Stomach (tissue), 9 donors: ENCODE results near the gene WHRN. TPM values are rescaled to one million over a fixed set of nuclear protein-coding genes. Genes with fewer than 3 reads are reported as not detected.

Source experiments
- DNase-seq, 2 donors: peaks; one replicate each; pipeline versions ENCODE4 v3.0.0 to v3.0.0-alpha.2; 2013 to 2019
- H3K27ac ChIP-seq, 5 donors: fragments of 200-600 bp in 4 of 5; sonication (generic) in 4 of 5; one replicate each; pipeline ENCODE4 v1.5.1; 2013 to 2019; ENCODE audit warnings: mild to moderate bottlenecking in 1 of 5, moderate library complexity in 1 of 5
- H3K27me3 ChIP-seq, 3 donors: fragments of 200-600 bp; sonication (generic); one replicate each; pipeline ENCODE4 v1.5.1; 2017 to 2019; ENCODE audit warnings: mixed run types in 1 of 3
- H3K36me3 ChIP-seq, 4 donors: fragments of 200-600 bp; sonication (generic); 1 replicate in 3 of 4; 2 replicates in 1 of 4; pipeline ENCODE4 v1.5.1; 2016 to 2019
- H3K4me1 ChIP-seq, 4 donors: fragments of 200-600 bp; sonication (generic); one replicate each; pipeline ENCODE4 v1.5.1; 2016 to 2019
- H3K4me3 ChIP-seq, 4 donors: fragments of 200-600 bp; sonication (generic) in 3 of 4; one replicate each; pipeline ENCODE4 v1.5.1; 2016 to 2019; ENCODE audit warnings: mild to moderate bottlenecking in 1 of 4
- H3K9me3 ChIP-seq, 4 donors: fragments of 200-600 bp; sonication (generic); one replicate each; pipeline ENCODE4 v1.5.1; 2016 to 2019
- EP300 ChIP-seq: sonication (generic); formaldehyde crosslinking; IDR thresholded peaks from one replicate; pipeline ENCODE4 v1.6.1; 2017; ENCODE audit warnings: antibody characterized with exemption
- POLR2A ChIP-seq, 4 donors: fragments of 450-650 bp; IDR thresholded peaks; one replicate each; pipeline ENCODE4 v1.6.1; 2016; ENCODE audit warnings: antibody characterized with exemption in 4 of 4, control low read depth in 2 of 4, mild to moderate bottlenecking in 1 of 4, moderate library complexity in 1 of 4
- POLR2AphosphoS5 ChIP-seq, 3 donors: sonication (generic); formaldehyde crosslinking; IDR thresholded peaks; one replicate each; pipeline ENCODE4 v1.6.1; 2016; ENCODE audit warnings: antibody characterized with exemption in 3 of 3
- WGBS, 5 donors: extraction: QIAGEN DNeasy Blood & Tissue Kit in 3 of 5; methylation state at CpG; one replicate each; pipeline versions ENCODE4 v1.1.5 to v1.1.7; 2013 to 2018; 5-methylcytosine and 5-hydroxymethylcytosine counted together
- intact Hi-C: fragments of 100-400 bp; cut with DNase I; formaldehyde crosslinking; loops from one replicate; pipeline ENCODE4 v1.15.1; 2023; ENCODE audit warnings: low total_unique reads
- polyA plus RNA-seq, 3 donors: library from polyadenylated mRNA; stranded (reverse); fragments of 200-250 nt; gene quantifications; one replicate each; pipeline ENCODE4 v1.2.3, GENCODE V29; 2013
- total RNA-seq, 5 donors: library from RNA; depleted of rRNA; stranded (reverse); fragments of >200 nt; gene quantifications; one replicate each; pipeline versions ENCODE4 v1.1.0 to v1.2.3, GENCODE V29; 2014 to 2016
- TF ChIP-seq, protein P1 (sequence below), 7 experiments: fragments of 450-650 bp in 4 of 7; fragments of 200-600 bp in 3 of 7; sonication (generic) in 3 of 7; IDR thresholded peaks; one replicate each; pipeline ENCODE4 v1.5.1; 2016 to 2019; ENCODE audit warnings: antibody characterized with exemption in 7 of 7, control low read depth in 2 of 7, mild to moderate bottlenecking in 1 of 7
- donor health status: healthy with polysubstance abuse.
- donor health status: Bipolar disorder and iron deficiency.
- donor health status: healthy.

The WHRN gene
- total and polyA plus RNA-seq, 8 donors, result 2.3 to 70.1 (median 4.8) TPM

DNA sequence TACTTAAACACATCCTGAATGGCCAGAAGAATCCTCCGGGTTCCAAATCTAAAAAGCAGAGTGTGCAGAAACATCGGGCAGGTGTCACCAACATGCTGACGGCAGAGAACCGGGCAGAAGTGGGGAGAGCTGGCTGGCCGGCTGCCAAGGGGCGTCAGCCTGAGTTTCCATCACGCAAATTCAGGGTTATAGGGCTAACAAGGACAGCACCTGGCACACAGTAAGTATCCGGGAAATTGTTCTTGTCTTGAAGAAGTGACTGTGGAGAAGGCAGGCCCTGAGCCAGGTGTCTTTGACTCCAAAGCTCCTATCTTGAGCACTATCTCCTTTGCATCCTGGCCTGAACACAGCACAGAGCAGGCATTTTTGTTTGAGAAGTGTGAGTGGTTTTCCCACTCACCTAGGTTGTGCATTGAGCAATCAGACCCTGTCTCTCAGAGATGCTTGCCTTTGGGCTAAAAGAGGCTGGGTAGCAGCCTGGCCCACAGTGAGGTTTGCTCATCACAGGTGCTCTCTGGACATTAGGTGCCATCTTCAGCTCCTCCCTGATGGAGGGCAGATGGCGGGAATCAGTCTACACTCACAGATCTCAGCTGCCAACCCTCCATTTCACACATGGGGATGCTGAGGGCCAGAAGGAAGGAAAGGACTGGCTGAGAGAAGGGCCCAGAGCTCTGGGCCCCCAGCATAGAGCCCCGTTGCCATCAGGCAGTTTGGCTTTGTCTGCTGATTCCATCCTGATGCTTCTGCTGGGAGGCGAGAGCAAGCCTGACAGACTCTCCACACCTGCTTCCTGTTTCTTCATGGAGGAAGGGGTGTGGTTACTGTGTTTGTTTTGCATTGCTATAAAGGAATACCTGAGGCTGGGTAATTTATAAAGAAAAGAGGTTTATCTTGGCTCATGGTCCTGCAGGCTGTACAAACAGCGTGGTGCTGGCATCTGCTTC is 52.8 kb downstream of the WHRN start:
- no peak for TF ChIP-seq EP300
- no peak for TF ChIP-seq POLR2A (IDR thresholded peaks at IDR 0.05)
- no peak for TF ChIP-seq POLR2AphosphoS5 (IDR thresholded peaks at IDR 0.05)
- TF ChIP-seq, protein P1, sequence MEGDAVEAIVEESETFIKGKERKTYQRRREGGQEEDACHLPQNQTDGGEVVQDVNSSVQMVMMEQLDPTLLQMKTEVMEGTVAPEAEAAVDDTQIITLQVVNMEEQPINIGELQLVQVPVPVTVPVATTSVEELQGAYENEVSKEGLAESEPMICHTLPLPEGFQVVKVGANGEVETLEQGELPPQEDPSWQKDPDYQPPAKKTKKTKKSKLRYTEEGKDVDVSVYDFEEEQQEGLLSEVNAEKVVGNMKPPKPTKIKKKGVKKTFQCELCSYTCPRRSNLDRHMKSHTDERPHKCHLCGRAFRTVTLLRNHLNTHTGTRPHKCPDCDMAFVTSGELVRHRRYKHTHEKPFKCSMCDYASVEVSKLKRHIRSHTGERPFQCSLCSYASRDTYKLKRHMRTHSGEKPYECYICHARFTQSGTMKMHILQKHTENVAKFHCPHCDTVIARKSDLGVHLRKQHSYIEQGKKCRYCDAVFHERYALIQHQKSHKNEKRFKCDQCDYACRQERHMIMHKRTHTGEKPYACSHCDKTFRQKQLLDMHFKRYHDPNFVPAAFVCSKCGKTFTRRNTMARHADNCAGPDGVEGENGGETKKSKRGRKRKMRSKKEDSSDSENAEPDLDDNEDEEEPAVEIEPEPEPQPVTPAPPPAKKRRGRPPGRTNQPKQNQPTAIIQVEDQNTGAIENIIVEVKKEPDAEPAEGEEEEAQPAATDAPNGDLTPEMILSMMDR (IDR thresholded peaks at IDR 0.05), result no peak
- DNase-seq, result peak; percentile 22 to 55
- no peaks in the 10 kb centered on the region for H3K27me3 ChIP-seq
- no peaks in the 10 kb centered on the region for H3K36me3 ChIP-seq
- 40 to 56% (median 48%) methylated on average over 12 of the region's 12 CpGs for WGBS, 5 donors
- H3K4me1 ChIP-seq, result no peaks in the 10 kb centered on the region
- H3K27ac ChIP-seq, result no peak overlapping the region
- intact Hi-C loops, result no loop called here
- H3K9me3 ChIP-seq, result no peaks in the 10 kb centered on the region
- no peak overlapping the region for H3K4me3 ChIP-seq

DNA sequence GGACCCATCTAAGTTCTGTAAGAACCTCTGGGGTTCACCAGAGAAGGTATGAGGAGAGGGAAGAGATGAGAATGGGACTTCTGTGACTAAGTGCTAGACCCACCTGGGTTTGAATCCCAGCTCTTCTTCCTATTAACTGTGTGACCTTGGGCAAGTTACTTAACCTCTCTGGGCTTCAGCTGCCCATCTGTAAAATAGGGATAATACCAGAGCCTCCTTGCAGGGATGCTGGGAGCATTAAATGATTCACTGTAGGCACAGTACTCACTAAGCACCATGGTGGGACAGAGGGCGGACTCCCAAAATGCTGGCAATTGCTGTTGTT is 53.6 kb downstream of the WHRN start:
- no peaks in the 10 kb centered on the region for H3K9me3 ChIP-seq
- no peaks in the 10 kb centered on the region for H3K27me3 ChIP-seq
- TF ChIP-seq POLR2A (IDR thresholded peaks at IDR 0.05) (no peak), EP300 (no peak), POLR2AphosphoS5 (IDR thresholded peaks at IDR 0.05) (no peak)
- TF ChIP-seq, protein P1 (IDR thresholded peaks at IDR 0.05), result no peak
- WGBS, 5 donors, result 92 to 100% (median 100%) methylated on average over 1 of the region's 1 CpG
- intact Hi-C loops, result no loop called here
- H3K4me3 ChIP-seq, result no peak overlapping the region
- no peaks in the 10 kb centered on the region for H3K4me1 ChIP-seq
- H3K36me3 ChIP-seq, result no peaks in the 10 kb centered on the region
- H3K27ac ChIP-seq, result no peak overlapping the region
- DNase-seq, result no peak

DNA sequence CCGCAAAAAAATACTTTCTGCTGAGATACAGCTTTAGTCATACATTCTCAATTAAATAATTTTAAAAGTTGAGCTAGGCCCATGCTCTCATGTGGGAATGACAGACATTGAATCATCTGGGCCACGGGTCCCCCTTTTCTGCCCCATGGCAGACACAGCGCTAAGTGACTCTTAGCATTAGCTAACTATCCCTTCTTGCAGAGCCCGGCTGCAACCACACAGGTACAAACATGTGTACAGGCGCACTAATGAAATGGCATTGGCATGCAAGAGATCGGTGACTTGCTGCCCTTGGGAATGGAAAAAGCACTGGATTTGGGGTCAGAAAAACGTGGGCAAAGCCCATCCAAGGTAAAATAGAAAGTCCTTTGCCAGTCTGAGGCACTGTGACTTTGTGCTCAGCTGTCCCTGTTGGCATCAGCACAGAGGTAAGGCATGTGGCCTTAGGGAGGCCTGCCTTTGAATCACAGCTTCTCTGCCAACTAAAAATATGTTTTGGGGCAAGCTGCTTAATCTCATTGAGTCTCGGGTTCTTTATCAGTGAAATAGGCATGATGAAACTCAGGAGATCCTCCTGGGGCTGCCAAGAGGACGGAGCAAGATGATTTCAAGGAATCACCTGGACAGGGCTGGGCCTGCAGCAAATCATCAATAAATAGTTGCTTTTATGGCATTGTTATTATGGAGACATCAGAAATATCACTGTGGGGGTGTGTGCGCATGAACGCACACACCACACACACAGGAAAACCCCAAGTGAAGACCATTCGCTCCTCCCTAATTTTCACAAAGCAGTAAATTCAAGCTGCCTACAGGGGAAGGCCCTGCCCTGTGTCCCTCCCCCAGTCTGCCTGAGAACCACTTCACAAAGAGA is 54.2 kb downstream of the WHRN start:
- no peak for DNase-seq
- Histone ChIP-seq H3K36me3 (no peaks in the 10 kb centered on the region), H3K27me3 (no peaks in the 10 kb centered on the region), H3K4me3 (no peak overlapping the region), H3K9me3 (no peaks in the 10 kb centered on the region), H3K4me1 (no peaks in the 10 kb centered on the region), H3K27ac (no peak overlapping the region)
- no peak for TF ChIP-seq POLR2AphosphoS5 (IDR thresholded peaks at IDR 0.05)
- 78 to 88% (median 85%) methylated on average over 11 to 12 of the region's 12 CpGs for WGBS, 5 donors
- intact Hi-C loops, result no loop called here

DNA sequence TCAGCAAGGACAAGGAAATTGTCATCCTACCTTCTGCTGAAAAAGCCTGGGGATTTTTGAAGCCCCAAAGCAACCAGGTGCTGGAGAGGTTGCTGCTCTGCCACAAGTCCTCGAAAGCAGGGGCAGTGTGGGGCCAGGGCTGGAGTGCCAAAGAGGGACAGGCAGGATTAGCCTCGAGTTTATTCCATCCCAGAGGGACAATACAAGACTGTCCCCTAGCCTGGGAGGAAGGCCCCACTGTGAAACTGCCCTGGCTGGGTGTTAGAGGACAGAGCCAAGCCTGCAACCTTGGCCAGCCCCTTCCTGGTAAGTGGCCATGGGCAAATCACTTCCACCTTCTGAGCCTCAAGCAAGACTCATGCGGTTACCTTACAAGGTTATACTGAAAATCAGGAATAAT is 55.1 kb downstream of the WHRN start:
- Histone ChIP-seq H3K27me3 (no peaks in the 10 kb centered on the region), H3K9me3 (no peaks in the 10 kb centered on the region), H3K4me3 (no peak overlapping the region), H3K36me3 (no peaks in the 10 kb centered on the region), H3K27ac (no peak overlapping the region), H3K4me1 (no peaks in the 10 kb centered on the region)
- intact Hi-C loops, result no loop called here
- 75 to 100% (median 83%) methylated on average over 1 to 3 of the region's 3 CpGs for WGBS, 5 donors
- TF ChIP-seq EP300, result no peak
- TF ChIP-seq, protein P1 (IDR thresholded peaks at IDR 0.05), result no peak
- TF ChIP-seq POLR2A (IDR thresholded peaks at IDR 0.05), result no peak
- TF ChIP-seq POLR2AphosphoS5 (IDR thresholded peaks at IDR 0.05), result no peak
- DNase-seq, result no peak
